Measurements from ENCODE around the gene CD81.

DNA sequence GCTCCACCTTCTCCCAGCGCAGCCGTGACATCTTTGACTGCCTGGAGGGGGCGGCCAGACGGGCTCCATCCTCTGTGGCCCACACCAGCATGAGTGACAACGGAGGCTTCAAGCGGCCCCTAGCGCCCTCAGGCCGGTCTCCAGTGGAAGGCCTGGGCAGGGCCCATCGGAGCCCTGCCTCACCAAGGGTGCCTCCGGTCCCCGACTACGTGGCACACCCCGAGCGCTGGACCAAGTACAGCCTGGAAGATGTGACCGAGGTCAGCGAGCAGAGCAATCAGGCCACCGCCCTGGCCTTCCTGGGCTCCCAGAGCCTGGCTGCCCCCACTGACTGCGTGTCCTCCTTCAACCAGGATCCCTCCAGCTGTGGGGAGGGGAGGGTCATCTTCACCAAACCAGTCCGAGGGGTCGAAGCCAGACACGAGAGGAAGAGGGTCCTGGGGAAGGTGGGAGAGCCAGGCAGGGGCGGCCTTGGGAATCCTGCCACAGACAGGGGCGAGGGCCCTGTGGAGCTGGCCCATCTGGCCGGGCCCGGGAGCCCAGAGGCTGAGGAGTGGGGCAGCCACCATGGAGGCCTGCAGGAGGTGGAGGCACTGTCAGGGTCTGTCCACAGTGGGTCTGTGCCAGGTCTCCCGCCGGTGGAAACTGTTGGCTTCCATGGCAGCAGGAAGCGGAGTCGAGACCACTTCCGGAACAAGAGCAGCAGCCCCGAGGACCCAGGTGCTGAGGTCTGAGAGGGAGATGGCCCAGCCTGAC is 26.0 kb downstream of the CD81 start:
- TF ChIP-seq, protein P1, sequence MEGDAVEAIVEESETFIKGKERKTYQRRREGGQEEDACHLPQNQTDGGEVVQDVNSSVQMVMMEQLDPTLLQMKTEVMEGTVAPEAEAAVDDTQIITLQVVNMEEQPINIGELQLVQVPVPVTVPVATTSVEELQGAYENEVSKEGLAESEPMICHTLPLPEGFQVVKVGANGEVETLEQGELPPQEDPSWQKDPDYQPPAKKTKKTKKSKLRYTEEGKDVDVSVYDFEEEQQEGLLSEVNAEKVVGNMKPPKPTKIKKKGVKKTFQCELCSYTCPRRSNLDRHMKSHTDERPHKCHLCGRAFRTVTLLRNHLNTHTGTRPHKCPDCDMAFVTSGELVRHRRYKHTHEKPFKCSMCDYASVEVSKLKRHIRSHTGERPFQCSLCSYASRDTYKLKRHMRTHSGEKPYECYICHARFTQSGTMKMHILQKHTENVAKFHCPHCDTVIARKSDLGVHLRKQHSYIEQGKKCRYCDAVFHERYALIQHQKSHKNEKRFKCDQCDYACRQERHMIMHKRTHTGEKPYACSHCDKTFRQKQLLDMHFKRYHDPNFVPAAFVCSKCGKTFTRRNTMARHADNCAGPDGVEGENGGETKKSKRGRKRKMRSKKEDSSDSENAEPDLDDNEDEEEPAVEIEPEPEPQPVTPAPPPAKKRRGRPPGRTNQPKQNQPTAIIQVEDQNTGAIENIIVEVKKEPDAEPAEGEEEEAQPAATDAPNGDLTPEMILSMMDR (IDR thresholded peaks at IDR 0.05): no peak
- TF ChIP-seq ZFX (IDR thresholded peaks at IDR 0.05; ENCODE audit: borderline replicate concordance): no peak

Measured in 22Rv1 (cell line).